Stomach (tissue), 4 donors: ENCODE data around the gene NXT1.

Source experiments
- CTCF ChIP-seq, 7 experiments: fragments of 450-650 bp in 4 of 7; fragments of 200-600 bp in 3 of 7; sonication (generic) in 3 of 7; IDR thresholded peaks; one replicate each; pipeline ENCODE4 v1.5.1; 2016 to 2019; ENCODE audit warnings: antibody characterized with exemption in 7 of 7, control low read depth in 2 of 7, mild to moderate bottlenecking in 1 of 7
- POLR2A ChIP-seq, 4 donors: fragments of 450-650 bp; IDR thresholded peaks; one replicate each; pipeline ENCODE4 v1.6.1; 2016; ENCODE audit warnings: antibody characterized with exemption in 4 of 4, control low read depth in 2 of 4, mild to moderate bottlenecking in 1 of 4, moderate library complexity in 1 of 4
- POLR2AphosphoS5 ChIP-seq, 3 donors: sonication (generic); formaldehyde crosslinking; IDR thresholded peaks; one replicate each; pipeline ENCODE4 v1.6.1; 2016; ENCODE audit warnings: antibody characterized with exemption in 3 of 3

- TF ChIP-seq POLR2A (IDR thresholded peaks at IDR 0.05) (no peak), CTCF (IDR thresholded peaks at IDR 0.05) (no peak), POLR2AphosphoS5 (IDR thresholded peaks at IDR 0.05) (no peak)
Measured at GRCh38 chr20:23326774-23327173, 23.8 kb upstream of the NXT1 start.
